Stimulated activated CD4-positive, alpha-beta T cell treated with anti-CD3 and anti-CD28 coated beads, Interleukin-4, amount 100 ng/mL, for 4 hours (primary cell): ENCODE data around the gene GREM2.
A peak's percentile ranks its signal among the peaks of the same experiment; 100 is the strongest.

Experiments used
- DNase-seq, 2 experiments: peaks; one replicate each; pipeline ENCODE4 v3.0.0-alpha.2; 2020

The GREM2 gene

DNA sequence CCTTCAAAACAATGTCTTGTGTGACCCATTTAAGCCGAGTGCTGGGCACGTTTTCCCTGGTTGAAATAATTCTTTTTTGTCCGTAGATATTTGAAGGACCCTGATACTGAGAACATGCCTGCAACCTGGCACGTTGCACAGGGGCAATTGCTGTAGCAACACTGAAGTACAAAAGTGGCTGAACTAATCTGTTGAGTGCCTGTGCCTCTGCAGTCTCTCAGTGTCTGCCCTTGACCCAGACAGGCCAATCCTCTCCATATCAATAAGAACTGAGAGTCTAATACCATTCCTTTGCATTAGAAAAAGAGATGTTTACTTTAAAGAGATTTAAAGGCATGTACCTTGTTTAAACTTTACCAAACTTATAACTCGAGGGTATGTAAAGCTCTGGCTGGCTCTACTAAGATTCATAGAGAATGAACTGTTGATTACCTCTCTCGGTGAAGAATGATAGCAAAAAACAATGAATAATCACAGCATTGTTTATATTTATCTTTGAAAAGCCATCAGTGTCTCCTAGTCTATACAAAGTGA lies 2.4 kb downstream of the GREM2 start:
- no peak for DNase-seq

DNA sequence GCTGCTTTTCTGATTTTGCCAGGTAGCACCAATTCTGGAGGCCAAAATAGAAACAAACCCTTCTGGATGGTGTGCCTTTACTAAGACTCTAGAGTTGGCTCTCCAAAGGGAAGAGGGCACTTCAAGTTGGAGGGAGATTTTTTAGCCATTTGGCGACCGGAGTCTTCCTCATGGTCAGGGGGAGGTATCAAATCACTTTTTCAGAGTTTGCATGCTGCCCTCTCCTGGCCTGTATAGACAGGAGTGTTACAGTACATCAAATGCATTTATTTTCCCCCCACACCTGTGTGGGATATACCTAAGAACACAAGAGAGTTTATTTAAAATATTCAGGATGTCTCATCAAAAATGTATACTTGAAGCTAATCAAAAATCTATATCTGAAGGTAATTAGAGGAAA lies 3.2 kb downstream of the GREM2 start:
- no peak for DNase-seq

DNA sequence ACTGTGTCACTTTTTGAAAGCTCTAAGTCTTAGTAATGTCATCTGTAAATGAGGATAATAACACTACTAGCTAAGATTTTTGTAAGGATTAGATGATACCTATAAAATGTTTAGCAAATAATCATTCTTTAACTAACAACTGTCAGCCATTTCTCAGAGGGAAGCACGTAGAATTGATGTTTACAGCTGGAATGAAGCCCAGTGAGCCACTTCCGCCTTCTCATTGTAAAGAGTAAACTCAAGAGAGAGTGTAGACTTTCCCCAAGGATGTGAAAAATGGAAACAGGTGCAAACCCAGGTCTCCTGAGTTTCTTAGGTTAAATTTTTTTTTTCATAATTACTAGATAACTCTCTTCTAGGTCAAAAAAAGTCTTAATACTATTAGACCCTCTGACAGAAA lies 4.9 kb downstream of the GREM2 start:
- DNase-seq, result no peak

DNA sequence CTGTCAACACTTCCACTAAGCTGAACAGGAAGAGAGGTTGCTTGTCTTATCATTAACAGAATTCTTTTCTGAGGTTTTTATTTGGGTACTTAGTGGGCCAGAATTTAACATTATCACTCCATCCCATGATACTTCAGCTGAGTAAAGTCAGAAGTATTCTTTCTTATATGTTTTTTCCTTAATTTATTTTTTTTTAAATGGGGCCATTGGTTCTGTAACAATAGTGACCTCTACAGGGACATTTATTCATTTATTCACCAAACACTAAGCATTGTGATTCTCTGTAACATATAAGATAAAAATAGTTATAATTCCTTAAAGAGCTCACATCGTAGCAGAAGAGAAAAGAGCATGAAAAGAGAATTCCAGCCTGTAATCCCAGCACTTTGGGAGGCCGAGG lies 9.8 kb downstream of the GREM2 start:
- no peak for DNase-seq

DNA sequence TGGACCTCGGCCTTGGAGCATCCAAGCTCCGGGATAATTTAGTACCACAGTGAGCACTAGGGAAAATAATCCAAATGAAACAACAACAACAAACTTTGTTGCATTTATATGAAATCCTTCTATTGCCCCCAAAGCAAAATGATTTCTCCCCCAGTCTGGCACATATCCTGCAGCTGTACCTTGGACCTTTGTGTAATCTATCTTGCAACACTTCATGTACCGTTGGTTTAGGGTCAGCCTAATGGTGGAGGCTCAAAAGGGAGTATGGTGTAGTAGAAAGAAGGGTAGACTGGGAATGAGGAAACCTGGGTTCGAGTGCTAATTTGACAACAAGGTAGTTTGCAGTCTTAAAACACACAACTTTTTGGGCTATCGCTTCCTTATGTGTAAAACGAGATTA lies 12.1 kb downstream of the GREM2 start:
- DNase-seq, result no peak

DNA sequence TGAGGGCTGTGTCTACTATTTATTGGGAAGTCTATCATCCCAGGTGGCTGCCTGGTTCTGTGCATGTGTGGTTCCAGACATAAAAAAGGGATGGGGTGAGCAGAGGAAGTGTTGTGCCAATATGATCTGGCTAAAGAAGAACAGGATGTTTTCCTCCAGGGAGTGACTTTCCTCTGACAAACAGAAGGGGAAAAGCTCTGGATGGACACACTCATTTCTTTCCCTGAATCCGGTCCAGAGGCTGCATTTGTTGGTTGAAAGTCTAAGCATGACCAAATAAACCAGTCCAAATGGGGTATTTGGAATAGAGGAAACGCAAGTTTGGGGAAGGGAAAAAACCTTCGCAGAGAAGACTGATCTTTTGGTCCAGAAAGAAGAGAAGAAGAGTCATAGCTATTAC lies 12.7 kb downstream of the GREM2 start:
- no peak for DNase-seq

DNA sequence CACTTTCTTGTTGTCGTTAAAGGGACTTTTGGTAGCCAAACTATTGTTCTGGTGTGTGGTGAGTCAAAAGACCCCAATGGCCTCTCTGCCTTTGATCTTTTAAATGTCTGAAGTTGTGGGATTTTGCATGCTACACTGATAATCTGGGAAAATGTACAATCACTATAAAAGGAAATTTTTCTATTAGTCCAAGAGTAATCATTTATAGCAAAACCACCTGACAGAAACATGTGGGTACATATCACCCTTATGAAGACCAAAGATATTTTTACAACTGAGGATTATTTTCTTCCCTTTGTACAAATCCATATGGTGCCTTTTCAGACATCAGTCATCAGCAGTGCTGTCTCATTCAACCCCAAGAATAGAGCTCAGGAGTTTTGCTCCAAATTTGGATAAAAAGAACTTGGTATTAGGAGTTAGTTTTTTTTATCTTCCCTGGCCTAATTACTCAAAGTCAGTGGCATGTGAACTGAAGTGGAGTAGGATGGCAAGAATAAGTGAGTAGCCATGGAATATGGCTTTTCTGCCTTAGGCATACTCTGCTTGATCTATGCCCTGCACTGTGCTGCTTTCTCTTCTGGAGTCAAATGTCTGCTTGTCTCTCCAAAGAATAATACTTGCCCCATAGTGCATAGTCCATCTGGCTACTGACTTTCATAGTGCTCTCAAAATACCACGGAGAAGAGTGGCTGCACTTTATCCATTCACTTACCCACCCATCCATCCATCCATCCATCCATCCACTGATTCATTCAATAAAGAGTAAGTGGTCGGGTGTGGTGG lies 13.5 kb downstream of the GREM2 start:
- no peak for DNase-seq

DNA sequence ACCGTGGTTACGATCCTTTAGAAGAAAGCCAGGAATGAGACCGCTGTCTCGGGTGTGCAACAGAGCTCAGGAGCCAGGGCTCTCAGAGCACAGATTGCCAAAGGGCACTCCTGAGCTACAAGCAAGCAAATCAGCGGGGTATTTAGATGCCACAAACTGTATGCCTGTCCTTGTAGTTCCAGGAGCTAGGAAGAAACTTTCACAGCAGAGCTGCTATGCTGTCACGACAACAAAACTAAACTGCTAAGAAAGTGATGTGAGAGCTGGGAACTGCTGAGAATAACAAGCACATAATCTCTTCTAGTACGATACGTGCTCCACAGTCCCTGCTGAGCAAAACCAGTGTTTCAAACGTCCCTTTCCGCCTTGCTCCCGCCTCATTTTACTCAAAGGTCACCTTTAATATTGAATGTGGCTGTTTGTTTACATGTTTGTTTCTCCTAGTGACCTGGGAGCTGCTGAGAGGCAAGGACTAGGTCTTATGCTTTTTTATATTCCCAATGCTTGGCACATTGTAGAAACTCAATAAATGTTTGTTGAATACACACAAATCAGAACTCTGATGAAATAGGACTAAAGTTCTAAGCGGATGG lies 14.7 kb downstream of the GREM2 start:
- no peak for DNase-seq

DNA sequence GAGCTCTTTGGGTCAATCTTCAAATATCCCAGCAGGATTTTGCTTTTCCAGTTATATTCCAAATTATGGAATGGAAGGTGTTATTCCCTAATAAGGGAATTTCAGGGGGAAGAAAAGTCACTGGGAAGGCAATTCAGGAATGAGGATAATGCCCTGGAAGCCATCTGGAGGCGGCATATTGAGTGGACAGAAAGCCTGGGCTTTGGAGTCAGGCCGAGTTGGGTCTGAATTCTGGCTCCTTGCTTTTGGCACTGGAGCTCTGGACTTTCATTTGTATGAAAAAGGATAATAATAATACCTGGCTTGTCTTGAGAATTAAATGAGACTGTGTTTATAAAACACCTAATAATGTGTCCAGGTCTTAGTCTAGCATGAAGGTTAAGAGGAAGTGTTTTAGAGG lies 16.5 kb downstream of the GREM2 start:
- DNase-seq, result no peak

DNA sequence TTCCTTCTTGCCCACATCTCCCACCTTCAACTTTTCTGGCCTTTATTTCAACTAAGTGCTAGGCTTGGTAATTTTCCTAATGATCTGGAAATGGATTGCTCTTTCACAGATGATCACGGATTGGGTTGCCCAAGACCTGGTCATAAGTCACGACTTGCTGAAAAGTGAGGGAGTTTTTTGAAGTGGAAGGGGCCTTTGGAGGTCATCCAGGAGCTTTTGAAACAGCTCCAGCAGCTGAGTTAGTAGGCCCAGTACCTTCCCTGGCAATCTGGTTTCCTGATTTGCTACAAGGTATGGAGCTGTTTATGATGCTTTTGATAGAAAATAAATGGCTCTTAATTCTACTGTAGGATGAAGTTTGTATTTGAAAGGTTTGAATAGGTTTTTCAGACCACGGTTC lies 20.4 kb downstream of the GREM2 start:
- no peak for DNase-seq

DNA sequence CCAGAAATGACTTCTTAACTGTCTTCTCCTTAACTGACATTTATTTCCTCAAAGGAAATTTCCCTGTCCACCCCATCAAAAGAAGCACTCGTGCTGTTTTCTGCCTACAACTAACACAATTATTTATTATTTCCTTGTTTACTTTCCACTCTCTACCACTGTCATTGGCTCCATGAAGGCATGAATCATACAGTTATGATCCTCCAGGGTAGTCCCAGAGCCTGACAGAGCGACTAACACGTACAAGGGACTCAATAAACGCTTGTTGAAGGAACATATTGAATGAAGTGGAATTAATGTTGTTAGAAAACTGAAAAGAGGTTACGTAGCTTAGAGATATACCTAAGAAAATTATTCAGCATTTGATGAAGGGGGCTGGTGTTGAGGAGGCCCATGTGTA lies 20.9 kb downstream of the GREM2 start:
- DNase-seq, result no peak

DNA sequence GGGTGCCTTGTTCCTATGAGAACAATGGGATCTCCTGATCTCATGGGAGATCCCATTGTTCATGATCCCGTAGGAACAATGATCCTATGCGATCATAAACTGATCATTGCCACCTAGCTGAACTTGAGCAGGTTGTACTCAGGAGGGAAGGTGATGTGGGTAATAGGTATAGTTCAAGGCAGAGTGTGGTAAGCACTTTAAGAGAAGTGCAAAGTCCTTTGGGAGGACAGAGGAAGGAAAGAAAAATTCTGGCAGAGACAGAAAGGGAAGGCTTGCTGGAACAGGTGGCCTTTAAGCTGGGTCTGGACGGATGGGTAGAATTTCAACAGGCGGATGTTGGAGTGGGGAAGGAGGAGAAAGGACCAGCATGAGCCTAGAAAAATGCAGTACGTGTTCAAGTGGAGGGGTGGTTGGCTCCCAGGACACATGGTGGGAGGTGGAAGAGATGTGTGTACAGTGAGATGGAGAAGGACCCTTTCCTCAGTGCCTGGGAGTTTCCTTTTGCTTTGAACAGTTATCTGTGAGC lies 22.3 kb downstream of the GREM2 start:
- DNase-seq, result no peak

DNA sequence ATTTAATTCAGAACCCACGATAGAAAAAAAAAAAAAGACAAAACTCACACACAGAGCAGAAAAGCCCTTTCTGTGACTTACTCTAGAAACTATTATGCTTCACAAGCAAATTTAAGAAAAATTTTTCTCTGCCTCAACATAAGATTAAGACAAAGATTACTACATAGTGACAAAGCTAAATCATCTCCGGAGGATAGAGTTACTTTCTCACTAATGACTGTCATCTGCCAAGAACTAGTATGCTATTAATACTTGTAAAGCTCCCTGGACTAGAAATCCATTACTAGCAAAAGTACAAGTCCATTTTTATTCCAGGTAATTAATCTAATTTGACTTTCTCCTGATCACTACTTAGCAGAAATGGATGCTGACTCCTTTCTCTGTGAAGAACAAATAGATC lies 25.9 kb downstream of the GREM2 start:
- DNase-seq, result no peak

DNA sequence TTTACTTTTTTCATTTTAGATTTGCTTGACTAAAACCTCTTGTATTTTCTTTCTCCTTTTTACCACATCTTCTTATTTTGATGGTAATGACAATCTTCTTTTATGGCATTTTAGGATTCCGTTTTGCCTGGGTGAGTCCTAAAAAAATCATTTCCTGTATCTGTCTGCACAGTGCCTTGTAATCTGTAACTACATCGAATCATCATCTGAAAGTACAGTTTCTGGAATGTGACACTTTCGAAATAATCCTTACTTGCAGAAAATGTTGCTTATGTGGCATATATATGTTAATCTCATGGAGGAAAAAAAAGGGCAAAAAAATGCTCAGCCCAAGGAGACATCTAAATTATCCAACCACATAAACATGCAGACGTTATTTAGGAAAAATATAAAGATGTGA lies 29.0 kb downstream of the GREM2 start:
- DNase-seq, result no peak

DNA sequence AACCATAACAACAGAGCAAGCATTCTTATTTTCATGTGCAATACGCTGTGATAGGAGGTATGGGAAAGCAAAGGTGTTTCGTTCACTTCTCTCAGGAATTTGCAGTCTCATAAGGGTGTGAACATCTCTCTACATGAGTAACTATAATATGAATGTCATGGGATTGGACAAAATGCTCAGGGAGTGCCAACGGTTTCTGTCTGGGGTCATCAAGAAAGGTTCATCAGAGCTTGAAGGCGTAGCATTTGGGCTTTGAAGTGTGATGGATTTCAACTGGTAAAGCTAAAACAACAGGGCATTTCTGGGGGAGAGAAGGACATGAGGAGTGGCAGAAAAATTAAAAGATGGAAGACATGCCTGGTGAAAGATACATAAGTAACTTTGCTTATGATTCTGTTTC lies 32.4 kb downstream of the GREM2 start:
- DNase-seq, result no peak

DNA sequence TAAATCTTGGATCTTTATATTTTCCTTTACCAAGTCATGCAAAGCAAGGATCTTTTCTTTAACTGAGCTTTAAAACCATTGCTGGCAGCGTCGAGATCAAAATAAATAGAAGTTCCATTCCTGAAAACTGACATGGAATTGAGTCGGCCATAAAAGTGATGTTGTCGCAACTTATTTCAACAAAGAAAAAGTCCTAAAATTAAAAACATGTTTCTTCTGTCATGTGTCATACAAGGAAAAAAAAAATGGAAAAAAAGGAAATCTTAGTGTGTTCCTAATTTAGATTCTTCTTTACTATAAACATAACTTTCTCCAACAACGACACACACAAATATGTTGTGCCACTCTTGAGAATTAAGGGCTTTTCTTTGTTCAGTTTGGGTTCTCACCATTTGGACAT lies 34.9 kb downstream of the GREM2 start:
- no peak for DNase-seq

DNA sequence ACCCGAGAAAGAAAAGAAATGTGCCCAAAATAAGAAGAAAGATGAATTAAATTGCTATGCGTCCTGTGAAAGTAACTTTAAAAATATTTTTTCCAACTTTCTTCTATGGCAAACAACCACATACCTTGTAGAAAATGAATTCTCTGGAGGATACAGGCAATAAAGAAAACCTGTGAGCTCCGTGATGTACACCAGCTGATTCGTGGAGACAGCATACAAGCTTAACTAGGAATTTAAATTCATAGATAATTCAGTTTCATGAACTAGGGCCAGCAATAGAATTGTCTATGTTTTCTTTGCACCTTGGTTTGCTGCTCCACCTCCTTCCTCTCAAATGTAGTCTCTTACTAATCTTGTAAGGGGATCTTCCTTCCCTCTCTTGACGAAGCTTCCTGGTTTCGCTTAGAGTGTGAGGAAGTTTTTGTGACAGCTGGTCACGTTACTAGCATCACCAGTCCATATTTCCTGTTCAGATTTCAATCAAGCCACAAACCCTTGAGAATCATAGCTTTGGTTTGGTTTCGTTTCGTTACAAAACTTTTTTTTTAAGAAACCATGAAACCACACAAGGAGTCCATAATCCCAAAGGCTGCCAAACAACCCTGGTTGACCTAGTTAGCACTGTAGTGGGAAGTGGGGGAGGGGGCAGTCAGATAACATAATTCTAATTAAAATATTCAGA lies 35.8 kb downstream of the GREM2 start:
- peak in 1 of 2 experiments; percentile 3 for DNase-seq

DNA sequence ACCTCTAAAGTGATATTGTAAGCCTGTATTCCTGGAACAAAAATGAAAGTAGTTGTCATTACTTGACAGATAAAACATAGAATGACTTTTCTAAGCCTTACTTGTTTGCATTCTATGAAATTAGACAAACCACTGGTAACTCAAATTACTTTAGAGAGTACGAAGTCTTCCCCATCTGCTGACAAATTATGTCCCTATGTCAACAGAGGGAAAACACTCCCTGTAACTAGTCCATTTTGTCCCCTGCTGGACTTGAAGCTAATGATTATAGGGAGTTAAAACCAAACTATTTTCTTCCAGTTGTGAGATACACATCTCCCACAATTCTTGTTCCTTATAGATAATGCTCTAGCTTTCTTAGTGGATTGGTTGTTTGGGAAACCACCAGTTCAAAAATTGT lies 39.6 kb downstream of the GREM2 start:
- DNase-seq, result no peak

DNA sequence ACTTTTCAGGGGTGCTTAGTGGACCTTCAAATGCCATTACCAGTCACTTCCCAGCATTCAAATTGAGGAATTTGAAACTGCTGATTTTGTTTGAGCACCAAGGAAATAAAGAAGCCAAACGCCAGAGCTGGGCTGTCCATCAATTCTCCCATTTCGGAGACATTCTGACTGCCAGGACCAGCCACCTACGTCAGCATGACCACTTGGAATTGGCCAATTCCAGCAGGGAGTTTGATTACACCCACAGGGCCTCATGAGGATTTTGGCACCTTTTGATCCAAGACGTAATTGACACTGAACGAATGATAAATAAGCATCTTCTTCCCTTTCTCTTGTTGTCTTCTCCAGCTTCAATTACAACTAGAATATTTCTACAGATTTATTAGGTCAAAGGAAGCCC lies 40.2 kb downstream of the GREM2 start:
- DNase-seq, result no peak

DNA sequence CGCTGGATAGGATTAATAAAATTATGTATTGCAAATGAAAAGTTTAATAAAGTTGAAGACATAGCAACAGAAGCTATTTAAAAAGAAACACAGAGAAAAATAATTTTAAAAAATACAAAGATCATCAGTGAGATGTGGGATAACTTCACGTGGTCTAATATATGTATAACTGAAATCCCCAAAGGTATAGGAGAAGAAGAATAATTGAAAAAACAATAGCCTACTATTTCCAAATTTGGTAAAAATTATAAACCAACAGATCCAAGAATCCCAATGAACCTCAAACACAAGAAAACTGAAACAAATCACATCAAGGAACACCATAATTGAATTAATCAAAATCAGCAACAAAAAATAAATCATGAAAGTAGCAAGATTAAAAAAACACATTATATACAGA lies 44.9 kb downstream of the GREM2 start:
- no peak for DNase-seq

DNA sequence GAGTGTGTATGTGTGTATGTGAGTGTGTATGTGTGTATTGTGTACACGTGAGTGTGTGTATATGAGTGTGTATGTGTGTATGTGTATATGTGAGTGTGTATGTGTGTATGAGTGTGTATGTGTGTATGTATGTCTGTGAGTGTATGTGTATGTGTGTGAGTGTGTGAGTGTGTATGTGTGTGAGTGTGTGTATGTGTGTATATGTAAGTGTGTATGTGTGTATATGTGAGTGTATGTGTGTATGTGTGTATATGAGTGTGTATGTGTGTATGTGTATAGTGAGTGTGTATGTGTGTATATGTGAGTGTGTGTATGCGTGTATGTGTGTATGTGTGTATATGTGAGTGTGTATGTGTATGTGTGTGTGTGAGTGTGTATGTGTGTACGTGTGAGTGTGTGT lies 49.2 kb downstream of the GREM2 start:
- no peak for DNase-seq

DNA sequence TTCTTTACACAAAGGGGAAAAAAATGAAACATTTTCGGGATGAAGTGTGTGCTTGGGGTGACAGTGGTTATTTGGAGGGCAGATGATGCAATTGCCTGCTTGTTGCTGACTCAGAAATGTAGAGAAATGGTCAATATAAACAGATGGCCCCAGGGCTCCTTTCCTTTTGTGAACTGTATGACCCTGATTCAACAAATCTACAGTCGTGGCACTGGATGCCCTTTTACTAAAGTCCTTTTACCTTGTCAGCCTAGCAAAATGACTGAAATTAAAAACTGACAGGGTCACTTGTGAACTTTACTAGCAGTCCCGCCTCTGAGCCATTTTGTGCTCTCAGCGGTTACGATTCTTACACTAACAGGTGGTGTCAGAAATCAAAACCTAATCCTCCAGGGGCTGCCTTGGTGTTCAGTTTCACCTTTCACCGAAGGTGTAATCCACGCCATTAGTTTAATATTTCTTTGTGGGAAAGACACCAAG lies 49.8 kb downstream of the GREM2 start:
- no peak for DNase-seq

DNA sequence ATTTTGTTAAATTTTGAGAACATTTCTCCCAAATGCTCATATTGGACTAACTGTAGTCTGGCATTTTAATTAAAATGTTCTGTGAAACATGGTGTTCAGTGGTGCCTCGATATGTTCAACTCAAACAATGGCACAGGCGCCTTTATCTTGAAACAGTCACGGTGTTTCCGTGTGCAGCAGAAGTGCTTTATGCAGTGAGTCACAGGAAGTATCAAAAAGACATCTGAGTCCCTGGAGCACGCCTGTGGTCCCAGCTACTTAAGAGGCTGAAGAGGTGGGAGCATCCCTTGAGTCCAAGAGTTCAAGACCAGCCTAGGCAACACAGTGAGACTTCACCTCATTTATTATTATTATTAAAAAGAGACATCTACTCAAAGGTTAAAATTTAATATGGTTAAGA lies 52.2 kb downstream of the GREM2 start:
- DNase-seq, result no peak

DNA sequence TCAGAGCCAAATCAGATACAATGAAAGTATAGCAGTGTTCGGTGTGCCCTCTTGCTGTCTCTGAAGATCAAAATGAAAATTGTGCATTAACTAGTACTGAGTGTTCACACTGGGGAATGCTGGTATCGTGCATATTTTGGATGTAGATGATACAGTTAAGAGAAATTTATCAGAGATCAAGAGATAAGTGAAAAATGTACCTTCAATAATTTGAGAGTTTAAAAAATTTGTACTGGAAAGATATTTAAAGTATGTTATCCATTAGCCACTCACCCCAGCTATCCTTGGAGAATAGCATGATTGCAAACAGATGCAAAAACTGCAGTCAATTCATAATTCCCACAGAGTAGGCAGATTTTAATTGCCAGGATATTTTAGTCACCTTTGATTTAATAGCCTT lies 56.4 kb downstream of the GREM2 start:
- DNase-seq, result no peak
